Neural progenitor cell (in vitro differentiated cells): Measurements from ENCODE around the gene ZBTB7B. TPM values are rescaled to one million over a fixed set of nuclear protein-coding genes. Genes with fewer than 3 reads are reported as not detected.

ENCODE experiments used
- DNase-seq: peaks from one replicate; pipeline ENCODE4 v3.0.0-alpha.2; 2016; ENCODE audit warnings: low spot score
- H2AFZ ChIP-seq: fragments of 200-600 bp; sonication (generic); replicated peaks from 2 replicates; pipeline ENCODE4 v1.6.1; 2016; ENCODE audit warnings: antibody characterized with exemption
- H3F3A ChIP-seq: fragments of 200-600 bp; sonication (generic); 2 replicates; pipeline ENCODE4 v1.6.1; 2016; ENCODE audit warnings: antibody characterized with exemption, low read depth
- H3K27ac ChIP-seq: fragments of 200-600 bp; sonication (generic); 2 replicates; pipeline ENCODE4 v1.5.1; 2016; ENCODE audit warnings: mild to moderate bottlenecking
- H3K27me3 ChIP-seq: fragments of 200-600 bp; sonication (generic); 2 replicates; pipeline ENCODE4 v1.6.1; 2016; ENCODE audit warnings: mild to moderate bottlenecking, moderate library complexity
- H3K36me3 ChIP-seq: fragments of 200-600 bp; sonication (generic); 2 replicates; pipeline ENCODE4 v1.5.1; 2016
- H3K4me1 ChIP-seq: fragments of 200-600 bp; sonication (generic); 2 replicates; pipeline ENCODE4 v1.6.1; 2016; ENCODE audit warnings: mixed run types
- H3K4me2 ChIP-seq: fragments of 200-600 bp; sonication (generic); 2 replicates; pipeline ENCODE4 v1.6.1; 2016
- H3K4me3 ChIP-seq: fragments of 200-600 bp; sonication (generic); 2 replicates; pipeline ENCODE4 v1.5.1; 2016
- H3K79me2 ChIP-seq: fragments of 200-600 bp; sonication (generic); 2 replicates; pipeline ENCODE4 v1.6.1; 2016; ENCODE audit warnings: low read depth
- H3K9ac ChIP-seq: fragments of 200-600 bp; sonication (generic); 2 replicates; pipeline ENCODE4 v1.6.1; 2016
- H3K9me3 ChIP-seq: fragments of 200-600 bp; sonication (generic); 2 replicates; pipeline ENCODE4 v1.5.1; 2016; ENCODE audit warnings: low read depth
- H4K20me1 ChIP-seq: fragments of 200-600 bp; sonication (generic); 2 replicates; pipeline ENCODE4 v1.6.1; 2016; ENCODE audit warnings: low read depth
- H3K27ac Mint-ChIP-seq: 3 replicates; pipeline ENCODE4 v1.8.0; 2021; ENCODE audit warnings: mixed read lengths
- H3K27me3 Mint-ChIP-seq: 2 replicates; pipeline ENCODE4 v1.8.0; 2022; ENCODE audit warnings: low read depth, mild to moderate bottlenecking, inconsistent platforms, moderate library complexity, mixed read lengths; ENCODE audit not compliant: insufficient read depth
- H3K36me3 Mint-ChIP-seq: 3 replicates; pipeline ENCODE4 v1.8.0; 2021; ENCODE audit warnings: mixed read lengths
- H3K4me1 Mint-ChIP-seq: 3 replicates; pipeline ENCODE4 v1.8.0; 2021; ENCODE audit warnings: mixed read lengths
- H3K4me3 Mint-ChIP-seq: 3 replicates; pipeline ENCODE4 v1.8.0; 2021; ENCODE audit warnings: mild to moderate bottlenecking, moderate library complexity, mixed read lengths
- H3K9me3 Mint-ChIP-seq: 3 replicates; pipeline ENCODE4 v1.8.0; 2020; ENCODE audit warnings: mixed read lengths
- EZH2 ChIP-seq: fragments of 200-600 bp; sonication (generic); IDR thresholded peaks from 2 replicates; pipeline ENCODE4 v1.6.1; 2017; ENCODE audit warnings: antibody characterized with exemption, mild to moderate bottlenecking, moderate library complexity
- EZH2phosphoT487 ChIP-seq: fragments of 200-600 bp; sonication (generic); IDR thresholded peaks from 2 replicates; pipeline ENCODE4 v1.6.1; 2017; ENCODE audit warnings: antibody characterized with exemption
- total RNA-seq: library from RNA; depleted of rRNA; stranded (reverse); fragments of >200 nt; gene quantifications from 2 replicates; pipeline ENCODE4 v1.2.3, GENCODE V29; 2015; ENCODE audit warnings: low replicate concordance
- TF ChIP-seq, protein P1 (sequence below): fragments of 200-600 bp; sonication (generic); IDR thresholded peaks from 2 replicates; pipeline ENCODE4 v1.5.1; 2017; ENCODE audit warnings: antibody characterized with exemption, mild to moderate bottlenecking

The ZBTB7B gene
- total RNA-seq, 1 donor from 2014 or later: 4.7 TPM

DNA sequence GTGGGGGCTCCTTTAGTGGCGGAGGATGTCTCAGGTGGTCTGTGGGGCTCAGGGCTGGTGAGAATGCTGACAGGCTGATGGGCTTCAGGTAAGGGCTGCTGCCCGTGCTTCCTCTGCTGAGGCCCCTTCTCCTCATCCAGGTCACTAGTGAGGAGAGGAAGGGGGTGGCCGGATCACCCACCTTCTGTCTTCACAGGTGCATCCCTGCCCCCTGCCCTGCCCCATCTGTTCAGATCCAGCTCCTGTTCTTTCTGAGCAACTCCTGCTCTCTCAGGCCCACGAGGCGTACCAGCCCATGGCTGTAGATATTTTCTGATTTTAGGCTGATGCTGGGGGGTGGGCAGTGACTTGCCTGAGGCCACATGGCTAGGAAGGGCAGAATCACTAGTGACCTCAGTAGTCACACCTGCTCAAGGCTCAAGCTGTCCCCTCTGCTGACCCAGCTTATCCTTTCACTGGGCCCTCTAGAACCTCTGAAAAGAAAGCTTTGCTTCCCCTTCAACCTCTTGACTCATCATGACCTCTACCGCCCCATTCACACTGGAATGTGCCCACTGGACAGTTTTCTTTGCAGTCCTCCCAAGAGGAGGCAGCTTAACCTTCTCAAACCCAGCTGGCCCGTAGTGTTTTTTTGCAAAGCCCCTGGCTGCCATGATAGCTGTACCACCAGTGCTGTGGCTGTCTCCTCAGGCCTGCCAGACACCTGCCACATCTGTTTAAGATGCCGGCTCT is 16.2 kb downstream of the ZBTB7B start:
- H2AFZ ChIP-seq: no peak overlapping the region
- peaks cover 25% of the 10 kb centered on the region for H3F3A ChIP-seq
- Mint-ChIP-seq H3K4me3 (peak overlapping the region; percentile 53), H3K27ac (peak overlapping the region; percentile 71), H3K4me1 (peaks cover 25% of the 10 kb centered on the region), H3K27me3 (peaks cover 16% of the 10 kb centered on the region), H3K36me3 (peaks cover 2% of the 10 kb centered on the region), H3K9me3 (no peaks in the 10 kb centered on the region)
- H3K9ac ChIP-seq: no peak overlapping the region
- no peaks in the 10 kb centered on the region for H3K36me3 ChIP-seq
- no peaks in the 10 kb centered on the region for H3K9me3 ChIP-seq
- H3K79me2 ChIP-seq: no peaks in the 10 kb centered on the region
- DNase-seq: peak; percentile 46
- peaks cover 26% of the 10 kb centered on the region for H3K4me1 ChIP-seq
- peak overlapping the region; percentile 50 for H3K27ac ChIP-seq
- H3K4me3 ChIP-seq: no peak overlapping the region
- peaks cover 5% of the 10 kb centered on the region for H4K20me1 ChIP-seq
- peak overlapping the region; percentile 40 for H3K4me2 ChIP-seq
- TF ChIP-seq EZH2: no peak
- TF ChIP-seq, protein P1, sequence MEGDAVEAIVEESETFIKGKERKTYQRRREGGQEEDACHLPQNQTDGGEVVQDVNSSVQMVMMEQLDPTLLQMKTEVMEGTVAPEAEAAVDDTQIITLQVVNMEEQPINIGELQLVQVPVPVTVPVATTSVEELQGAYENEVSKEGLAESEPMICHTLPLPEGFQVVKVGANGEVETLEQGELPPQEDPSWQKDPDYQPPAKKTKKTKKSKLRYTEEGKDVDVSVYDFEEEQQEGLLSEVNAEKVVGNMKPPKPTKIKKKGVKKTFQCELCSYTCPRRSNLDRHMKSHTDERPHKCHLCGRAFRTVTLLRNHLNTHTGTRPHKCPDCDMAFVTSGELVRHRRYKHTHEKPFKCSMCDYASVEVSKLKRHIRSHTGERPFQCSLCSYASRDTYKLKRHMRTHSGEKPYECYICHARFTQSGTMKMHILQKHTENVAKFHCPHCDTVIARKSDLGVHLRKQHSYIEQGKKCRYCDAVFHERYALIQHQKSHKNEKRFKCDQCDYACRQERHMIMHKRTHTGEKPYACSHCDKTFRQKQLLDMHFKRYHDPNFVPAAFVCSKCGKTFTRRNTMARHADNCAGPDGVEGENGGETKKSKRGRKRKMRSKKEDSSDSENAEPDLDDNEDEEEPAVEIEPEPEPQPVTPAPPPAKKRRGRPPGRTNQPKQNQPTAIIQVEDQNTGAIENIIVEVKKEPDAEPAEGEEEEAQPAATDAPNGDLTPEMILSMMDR: no peak
- no peaks in the 10 kb centered on the region for H3K27me3 ChIP-seq

DNA sequence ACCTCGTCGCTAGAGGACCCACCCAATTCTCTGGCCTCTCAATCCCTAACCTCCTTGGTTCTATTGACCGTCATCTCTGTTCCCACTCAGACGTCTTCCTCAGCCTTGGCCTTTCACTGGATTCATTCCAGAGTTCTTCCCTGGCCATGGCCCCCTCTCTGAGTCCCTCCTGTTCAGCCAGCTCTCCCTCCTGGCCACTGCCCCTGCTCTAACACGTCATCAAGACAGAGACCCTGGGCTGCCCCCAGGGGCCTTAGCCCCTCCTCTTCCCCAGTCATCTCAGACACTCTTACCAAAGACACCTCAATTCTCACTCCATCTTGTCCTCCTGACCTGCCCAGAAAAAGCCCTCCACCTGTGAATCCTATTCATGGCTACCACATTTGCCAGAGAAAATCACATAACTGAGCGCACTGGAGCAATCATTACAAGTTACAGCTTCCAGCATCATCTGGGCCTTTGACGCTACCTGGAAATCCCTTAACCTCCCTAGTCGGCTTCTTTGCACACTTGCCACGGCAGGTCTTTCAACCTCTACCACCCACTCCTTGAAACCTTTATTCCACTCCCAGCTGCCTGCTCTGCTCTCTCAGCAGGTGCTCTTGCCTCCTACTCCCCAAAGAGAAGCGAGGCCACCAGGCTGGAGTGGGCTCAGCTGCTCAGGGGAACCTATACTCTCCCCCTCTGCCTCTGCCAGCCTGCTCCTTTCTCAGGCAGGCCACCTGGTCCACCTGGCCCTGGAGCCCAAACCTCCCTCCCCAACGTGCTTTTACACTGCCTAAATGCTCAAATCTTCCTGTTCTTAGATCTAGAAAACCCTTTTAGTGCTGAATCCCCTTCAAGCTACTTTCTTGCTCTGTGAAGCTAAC is 17.0 kb downstream of the ZBTB7B start:
- Histone ChIP-seq H3K36me3 (no peaks in the 10 kb centered on the region), H2AFZ (no peak overlapping the region), H3K4me3 (no peak overlapping the region), H3K4me2 (peak overlapping the region; percentile 40), H3K27ac (peak overlapping the region; percentile 50), H3F3A (peaks cover 20% of the 10 kb centered on the region), H3K27me3 (no peaks in the 10 kb centered on the region), H3K9ac (no peak overlapping the region), H3K79me2 (no peaks in the 10 kb centered on the region), H3K9me3 (no peaks in the 10 kb centered on the region), H4K20me1 (peaks cover 5% of the 10 kb centered on the region), H3K4me1 (peaks cover 26% of the 10 kb centered on the region)
- Mint-ChIP-seq H3K9me3 (no peaks in the 10 kb centered on the region), H3K27ac (peak overlapping the region; percentile 44), H3K4me1 (peaks cover 25% of the 10 kb centered on the region), H3K36me3 (peaks cover 2% of the 10 kb centered on the region), H3K4me3 (peak overlapping the region; percentile 27), H3K27me3 (peaks cover 19% of the 10 kb centered on the region)
- DNase-seq: no peak
- TF ChIP-seq EZH2 (no peak), EZH2phosphoT487 (no peak)
- TF ChIP-seq, protein P1: no peak

DNA sequence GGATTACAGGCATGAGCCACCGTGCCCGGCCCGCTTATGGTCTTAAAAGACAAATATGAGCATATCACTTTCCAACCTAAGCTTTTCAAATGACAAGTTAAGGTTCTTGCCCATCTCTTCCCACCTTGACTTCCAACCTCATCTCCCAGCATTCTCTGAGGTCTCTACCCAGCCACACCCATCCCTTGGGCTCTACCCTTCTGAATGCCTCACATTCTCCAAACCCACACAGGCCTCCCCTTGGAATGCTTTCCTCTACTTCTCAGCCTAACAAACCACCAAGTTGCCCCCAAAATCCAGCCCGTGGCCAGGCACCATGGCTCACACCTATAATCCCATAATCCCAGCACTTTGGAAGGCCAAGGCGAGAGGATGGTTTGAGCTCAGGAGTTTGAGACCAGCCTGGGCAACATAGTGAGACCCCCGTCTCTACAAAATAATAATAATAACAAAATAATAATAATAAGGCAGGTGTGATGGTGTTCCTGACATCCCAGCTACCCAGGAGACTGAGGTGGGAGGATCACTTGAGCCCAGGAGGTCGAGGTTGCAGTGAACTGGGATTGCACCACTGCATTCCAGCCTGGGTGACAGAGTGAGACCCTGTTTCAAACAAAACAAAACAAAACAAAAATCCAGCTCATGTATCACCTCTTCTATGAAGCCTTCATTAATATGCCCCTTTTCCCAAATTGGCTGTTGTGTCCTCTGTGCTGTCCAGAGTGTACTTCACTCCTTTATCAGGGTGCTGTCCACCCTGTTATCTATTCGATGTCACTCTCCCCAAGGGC is 19.7 kb downstream of the ZBTB7B start:
- no peaks in the 10 kb centered on the region for H3K36me3 Mint-ChIP-seq
- H2AFZ ChIP-seq: no peak overlapping the region
- H3K27ac Mint-ChIP-seq: peak overlapping the region; percentile 46
- no peaks in the 10 kb centered on the region for H3K9me3 ChIP-seq
- H3K27me3 ChIP-seq: no peaks in the 10 kb centered on the region
- H3F3A ChIP-seq: peaks cover 17% of the 10 kb centered on the region
- peaks cover 5% of the 10 kb centered on the region for H4K20me1 ChIP-seq
- no peak overlapping the region for H3K9ac ChIP-seq
- DNase-seq: no peak
- H3K4me1 Mint-ChIP-seq: peaks cover 23% of the 10 kb centered on the region
- H3K4me3 Mint-ChIP-seq: no peak overlapping the region
- no peaks in the 10 kb centered on the region for H3K79me2 ChIP-seq
- peaks cover 23% of the 10 kb centered on the region for H3K27me3 Mint-ChIP-seq
- H3K9me3 Mint-ChIP-seq: no peaks in the 10 kb centered on the region
- H3K4me1 ChIP-seq: peaks cover 21% of the 10 kb centered on the region
- no peaks in the 10 kb centered on the region for H3K36me3 ChIP-seq
- H3K4me2 ChIP-seq: no peak overlapping the region
- no peak overlapping the region for H3K27ac ChIP-seq
- TF ChIP-seq EZH2: no peak
- TF ChIP-seq EZH2phosphoT487: no peak
- TF ChIP-seq, protein P1: no peak
- no peak overlapping the region for H3K4me3 ChIP-seq
